Omental fat pad (tissue), 4 donors: Measurements from ENCODE around the gene ARHGAP24. TPM values are rescaled to one million over a fixed set of nuclear protein-coding genes. Genes with fewer than 3 reads are reported as not detected.

Source experiments
- ATAC-seq: fragments of 150-250 bp; one replicate; pipeline ENCODE4 v1.9.1; 2016; ENCODE audit warnings: mild to moderate bottlenecking, moderate library complexity; ENCODE audit not compliant: low FRiP score
- DNase-seq: peaks from one replicate; pipeline ENCODE4 v3.0.0-alpha.2; 2019; ENCODE audit warnings: low spot score
- total RNA-seq, 4 donors: library from RNA; depleted of rRNA; stranded (reverse); fragments of >200 nt; gene quantifications; one replicate each; pipeline ENCODE4 v1.1.0, GENCODE V29; 2016
- TF ChIP-seq, protein P1 (sequence below), 3 donors: fragments of 450-650 bp; IDR thresholded peaks; one replicate each; pipeline ENCODE4 v1.5.1; 2016 to 2017; ENCODE audit warnings: antibody characterized with exemption in 3 of 3, mild to moderate bottlenecking in 3 of 3, moderate library complexity in 2 of 3

The ARHGAP24 gene
- total RNA-seq, 4 donors from 2014 or later = 42.3 to 57.2 (median 52.8) TPM

DNA sequence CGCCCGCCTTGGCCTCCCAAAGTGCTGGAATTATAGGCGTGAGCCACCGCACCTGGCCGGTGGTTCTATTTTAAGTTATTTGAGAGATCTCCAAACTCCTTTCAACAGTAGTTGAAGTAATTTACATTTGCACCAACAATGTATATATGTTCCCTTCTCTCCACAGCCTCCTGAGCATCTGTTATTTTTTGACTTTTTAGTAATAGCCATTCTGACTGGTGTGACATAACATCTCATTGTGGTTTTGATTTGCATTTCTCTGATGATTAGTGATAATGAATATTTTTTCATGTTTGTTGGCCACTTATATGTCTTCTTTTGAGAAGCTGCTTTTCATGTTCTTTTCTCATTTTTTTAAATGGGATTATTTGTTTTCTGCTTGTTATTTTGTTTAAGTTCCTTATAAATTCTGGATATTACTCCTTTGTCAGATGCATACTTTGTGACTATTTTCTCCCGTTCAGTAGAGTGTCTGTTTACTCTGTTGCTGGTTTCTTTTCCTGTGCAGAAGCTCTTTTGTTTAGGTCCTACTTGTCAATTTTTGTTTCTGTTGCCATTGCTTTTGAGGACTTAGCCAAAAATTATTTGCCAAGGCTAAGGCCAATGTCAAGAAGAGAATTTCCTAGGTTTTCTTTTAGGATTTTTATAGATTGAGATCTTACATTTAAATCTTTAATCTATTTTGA is 213.2 kb downstream of the ARHGAP24 start:
- TF ChIP-seq, protein P1, sequence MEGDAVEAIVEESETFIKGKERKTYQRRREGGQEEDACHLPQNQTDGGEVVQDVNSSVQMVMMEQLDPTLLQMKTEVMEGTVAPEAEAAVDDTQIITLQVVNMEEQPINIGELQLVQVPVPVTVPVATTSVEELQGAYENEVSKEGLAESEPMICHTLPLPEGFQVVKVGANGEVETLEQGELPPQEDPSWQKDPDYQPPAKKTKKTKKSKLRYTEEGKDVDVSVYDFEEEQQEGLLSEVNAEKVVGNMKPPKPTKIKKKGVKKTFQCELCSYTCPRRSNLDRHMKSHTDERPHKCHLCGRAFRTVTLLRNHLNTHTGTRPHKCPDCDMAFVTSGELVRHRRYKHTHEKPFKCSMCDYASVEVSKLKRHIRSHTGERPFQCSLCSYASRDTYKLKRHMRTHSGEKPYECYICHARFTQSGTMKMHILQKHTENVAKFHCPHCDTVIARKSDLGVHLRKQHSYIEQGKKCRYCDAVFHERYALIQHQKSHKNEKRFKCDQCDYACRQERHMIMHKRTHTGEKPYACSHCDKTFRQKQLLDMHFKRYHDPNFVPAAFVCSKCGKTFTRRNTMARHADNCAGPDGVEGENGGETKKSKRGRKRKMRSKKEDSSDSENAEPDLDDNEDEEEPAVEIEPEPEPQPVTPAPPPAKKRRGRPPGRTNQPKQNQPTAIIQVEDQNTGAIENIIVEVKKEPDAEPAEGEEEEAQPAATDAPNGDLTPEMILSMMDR (IDR thresholded peaks at IDR 0.05) = no peak
- no peak for ATAC-seq
- no peak for DNase-seq

DNA sequence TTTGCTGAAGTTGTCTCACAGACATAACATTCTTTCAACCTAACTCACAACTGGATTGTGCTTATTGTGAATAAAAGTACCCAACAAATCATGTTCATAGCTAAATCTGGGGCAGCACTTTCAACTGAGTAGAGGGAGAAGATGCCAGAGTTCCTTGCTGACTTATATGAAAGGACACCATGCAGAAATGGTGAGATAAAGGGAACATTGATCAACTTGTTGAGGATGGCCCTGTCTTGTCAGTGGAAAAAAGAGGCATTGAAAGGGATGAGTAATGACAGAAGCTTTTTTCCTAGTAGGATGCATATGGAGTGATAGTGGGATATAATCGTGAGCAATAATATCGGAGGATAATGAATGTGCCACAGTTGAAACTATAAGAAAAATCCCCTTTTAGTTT is 221.7 kb downstream of the ARHGAP24 start:
- ATAC-seq (no peak), DNase-seq (no peak)
- TF ChIP-seq, protein P1 (IDR thresholded peaks at IDR 0.05) = no peak

DNA sequence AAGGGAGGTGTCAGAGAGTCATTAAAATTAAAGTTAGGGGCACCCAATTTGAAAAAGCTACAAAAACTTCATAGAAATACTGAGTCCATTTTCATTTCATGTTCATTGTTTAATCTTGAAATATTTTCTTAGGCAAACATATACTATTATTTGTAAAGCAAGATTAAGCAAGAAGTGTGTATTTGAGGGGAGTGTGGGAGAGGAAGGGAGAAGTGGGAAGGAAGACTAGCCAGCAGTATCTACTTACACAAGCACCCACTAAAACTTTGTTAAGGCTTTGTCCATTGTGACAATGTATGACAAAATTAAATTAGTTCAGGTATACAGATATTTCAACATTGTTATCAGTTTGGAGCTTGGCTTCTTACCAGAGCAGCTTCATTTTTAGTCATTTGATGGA is 222.9 kb downstream of the ARHGAP24 start:
- TF ChIP-seq, protein P1 (IDR thresholded peaks at IDR 0.05) = no peak
- ATAC-seq (no peak), DNase-seq (no peak)

DNA sequence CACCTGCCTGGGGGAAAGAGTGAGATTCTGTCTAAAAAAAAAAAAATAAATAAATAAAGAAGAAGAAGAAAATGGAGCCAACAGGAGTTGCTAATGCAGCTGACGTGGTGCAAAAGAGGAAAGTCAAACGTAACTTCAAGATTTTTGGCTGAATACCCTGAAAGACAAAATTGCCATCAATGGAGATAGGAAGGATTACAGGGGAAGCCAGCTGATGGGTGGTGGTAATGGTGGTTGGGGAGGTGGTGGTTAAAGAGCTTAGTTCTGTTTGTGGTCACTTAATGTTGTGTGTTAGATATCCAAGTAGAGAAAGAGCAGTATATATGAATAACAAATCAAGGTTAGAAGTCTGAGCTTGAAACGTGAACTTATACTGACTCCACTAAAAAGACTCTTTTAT is 225.4 kb downstream of the ARHGAP24 start:
- TF ChIP-seq, protein P1 (IDR thresholded peaks at IDR 0.05) = no peak
- DNase-seq = no peak
- ATAC-seq = no peak

DNA sequence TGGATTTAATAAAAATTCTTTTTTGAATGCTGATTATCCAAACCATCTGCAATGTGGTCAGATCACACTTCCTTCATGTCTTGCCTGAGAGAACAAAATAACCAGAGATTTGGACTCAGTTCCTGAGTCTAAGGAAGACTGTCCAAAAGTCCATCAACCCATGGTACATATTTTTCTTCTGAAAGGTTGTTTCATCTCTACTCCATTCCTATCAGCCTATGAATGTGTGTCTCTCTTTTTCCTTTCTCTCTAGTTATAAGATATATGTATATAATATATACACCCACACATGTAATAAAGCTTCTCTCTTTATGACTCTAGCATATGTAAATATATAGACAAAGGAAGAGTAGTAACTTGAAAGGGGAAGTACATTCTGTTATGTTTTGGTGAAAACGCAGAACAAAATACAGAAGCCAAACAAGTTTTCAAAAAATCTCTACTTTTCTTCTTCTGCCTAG is 226.9 kb downstream of the ARHGAP24 start:
- DNase-seq (no peak), ATAC-seq (no peak)
- TF ChIP-seq, protein P1 (IDR thresholded peaks at IDR 0.05) = no peak

DNA sequence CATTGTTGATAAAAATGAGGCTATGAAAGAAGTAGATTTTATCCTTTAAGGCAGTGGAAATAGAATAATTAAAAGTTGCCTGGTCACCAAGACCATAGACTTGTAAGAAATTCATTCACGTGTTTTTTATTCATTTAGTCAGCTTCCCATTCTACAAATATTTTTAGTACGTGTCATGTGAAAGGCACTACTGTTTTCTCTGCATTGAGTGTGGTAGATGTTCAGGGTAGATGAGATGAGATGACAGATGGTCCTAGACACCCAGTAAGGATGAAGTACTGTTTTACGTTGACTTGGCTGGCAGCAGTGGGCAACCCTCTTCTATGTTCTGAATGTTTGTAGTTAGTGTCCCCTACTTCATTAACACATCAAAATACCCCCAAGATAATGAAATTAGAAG is 228.1 kb downstream of the ARHGAP24 start:
- ATAC-seq (no peak), DNase-seq (no peak)
- TF ChIP-seq, protein P1 (IDR thresholded peaks at IDR 0.05) = no peak

DNA sequence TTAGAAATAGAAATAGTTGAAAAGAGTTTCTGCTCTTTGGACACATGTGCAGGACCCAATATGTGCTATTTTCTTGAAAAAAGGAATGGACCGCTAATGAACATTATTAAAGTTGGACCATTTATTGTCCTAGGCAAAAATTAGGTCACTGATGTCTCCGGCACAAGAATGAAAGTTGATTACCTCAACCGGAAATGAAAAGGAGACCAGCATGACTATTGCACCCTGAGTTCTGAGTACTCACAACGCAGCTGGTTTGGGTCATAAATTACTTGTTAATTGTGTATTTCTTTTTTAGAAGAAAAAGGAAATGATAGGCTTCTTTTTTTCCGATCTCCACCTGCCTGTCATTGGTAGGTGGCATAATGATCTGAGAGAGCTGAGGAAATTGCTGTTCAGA is 232.7 kb downstream of the ARHGAP24 start:
- ATAC-seq (no peak), DNase-seq (no peak)
- TF ChIP-seq, protein P1 (IDR thresholded peaks at IDR 0.05) = no peak
